ENCODE measurements around the gene PMPCB. TPM values are rescaled to one million over a fixed set of nuclear protein-coding genes. Genes with fewer than 3 reads are reported as not detected.
"Not testable (repeated sequence)": the region's sequence is repeated elsewhere in the genome, so short reads cannot be mapped to it uniquely, and the experiment has no call there.

The PMPCB gene, protein sequence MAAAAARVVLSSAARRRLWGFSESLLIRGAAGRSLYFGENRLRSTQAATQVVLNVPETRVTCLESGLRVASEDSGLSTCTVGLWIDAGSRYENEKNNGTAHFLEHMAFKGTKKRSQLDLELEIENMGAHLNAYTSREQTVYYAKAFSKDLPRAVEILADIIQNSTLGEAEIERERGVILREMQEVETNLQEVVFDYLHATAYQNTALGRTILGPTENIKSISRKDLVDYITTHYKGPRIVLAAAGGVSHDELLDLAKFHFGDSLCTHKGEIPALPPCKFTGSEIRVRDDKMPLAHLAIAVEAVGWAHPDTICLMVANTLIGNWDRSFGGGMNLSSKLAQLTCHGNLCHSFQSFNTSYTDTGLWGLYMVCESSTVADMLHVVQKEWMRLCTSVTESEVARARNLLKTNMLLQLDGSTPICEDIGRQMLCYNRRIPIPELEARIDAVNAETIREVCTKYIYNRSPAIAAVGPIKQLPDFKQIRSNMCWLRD
- total RNA-seq (10 to 100 TPM; 65.2 to 69.5 TPM), polyA plus RNA-seq (ENCODE audit: insufficient read length in 2 of 2) (10 to 100 TPM; 72.5 to 73.4 TPM)
- long read RNA-seq, donor 1, transcript PMPCB-201 (13 exons, 2,472 nt) = major isoform, 12 of 156 reads
- long read RNA-seq, donor 1, partial matches to known transcripts = 130 of 156 reads
- long read RNA-seq, donor 1, other reads (novel, unspliced or antisense) = 8 of 156 reads
- long read RNA-seq, donor 2, transcript PMPCB-201 (13 exons, 2,472 nt) = major isoform, 9 of 23 reads
- long read RNA-seq, donor 2, partial matches to known transcripts = 14 of 23 reads
- long read RNA-seq, donor 2, other reads (novel, unspliced or antisense) = 0 of 23 reads
- long read RNA-seq, donor 3, transcript PMPCB-201 (13 exons, 2,472 nt) = major isoform, 9 of 20 reads
- long read RNA-seq, donor 3, partial matches to known transcripts = 9 of 20 reads
- long read RNA-seq, donor 3, other reads (novel, unspliced or antisense) = 0 of 20 reads
- long read RNA-seq, donor 4, transcript PMPCB-201 (13 exons, 2,472 nt) = major isoform, 15 of 286 reads
- long read RNA-seq, donor 4, partial matches to known transcripts = 220 of 286 reads
- long read RNA-seq, donor 4, other reads (novel, unspliced or antisense) = 45 of 286 reads

DNA sequence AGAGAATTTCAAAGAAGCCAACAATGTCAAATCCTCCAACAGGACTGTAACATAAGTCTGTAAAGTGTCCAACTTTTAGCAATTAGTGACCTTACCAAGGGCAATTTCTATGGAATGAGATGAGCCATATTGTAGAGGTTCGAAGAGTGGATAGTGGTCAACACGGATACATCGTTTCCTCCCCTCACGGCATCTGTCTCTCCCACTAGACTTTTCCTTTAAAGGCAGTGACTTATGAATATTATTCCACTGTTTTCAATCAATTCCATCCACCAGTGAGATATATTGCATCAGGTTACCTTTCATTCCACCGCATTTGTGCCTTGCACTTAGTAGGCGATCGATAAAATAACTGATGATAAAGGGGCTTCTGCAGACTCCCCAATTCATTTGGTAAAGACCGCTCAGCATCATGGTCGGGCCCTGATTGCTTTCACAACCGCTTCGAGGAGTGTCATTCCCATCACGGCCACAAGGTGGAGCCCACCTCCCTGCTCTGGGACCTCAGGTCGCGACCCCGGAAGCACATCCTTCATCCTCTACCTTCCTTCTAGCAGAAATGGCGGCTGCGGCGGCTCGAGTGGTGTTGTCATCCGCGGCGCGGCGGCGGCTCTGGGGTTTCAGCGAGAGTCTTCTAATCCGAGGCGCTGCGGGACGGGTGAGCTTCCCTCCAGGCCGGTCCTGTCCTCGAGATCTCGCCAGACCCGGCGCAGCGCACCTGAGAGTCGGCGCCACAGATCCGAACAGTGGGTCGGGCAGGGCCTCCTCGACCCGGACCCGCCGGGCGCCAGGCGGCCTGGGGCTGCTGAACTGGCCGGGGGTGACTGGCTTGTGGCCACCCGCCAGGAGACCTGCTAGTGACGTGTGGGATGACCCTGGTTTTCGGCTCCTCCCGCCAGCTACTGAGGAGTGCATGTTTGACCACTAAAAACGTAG, at the start of gene PMPCB:
TSS of gene PMPCB (plus strand) at position 535 of the 936 bp plus-strand sequence. CDS start at position 560, 25 bp downstream.
- Histone ChIP-seq H3K27me3 (ENCODE audit: control insufficient read depth, insufficient read depth, low read length) (no peaks in the 10 kb centered on the region), H3K4me1 (ENCODE audit: control insufficient read depth, insufficient read depth, low read length) (no peaks in the 10 kb centered on the region), H3K4me3 (ENCODE audit: low read depth, low read length) (peak within 1 kb of the TSS; percentile 94), H3K27ac (ENCODE audit: low read depth, low read length) (peak within 1 kb of the TSS; percentile 70), H3K36me3 (ENCODE audit: control insufficient read depth, insufficient read depth, low read length) (peaks cover 9% of the 10 kb centered on the region), H3K9me3 (ENCODE audit: control insufficient read depth, insufficient read depth, low read length) (no peaks in the 10 kb centered on the region)
- under 1% methylated on average over 47 of the region's 52 CpGs for whole genome bisulfite sequencing (ENCODE audit: insufficient coverage)
- DNase-seq (ENCODE audit: low read depth in 4 of 6, low spot score in 6 of 6) = peak; percentile 85 to 99 (median 92)

DNA sequence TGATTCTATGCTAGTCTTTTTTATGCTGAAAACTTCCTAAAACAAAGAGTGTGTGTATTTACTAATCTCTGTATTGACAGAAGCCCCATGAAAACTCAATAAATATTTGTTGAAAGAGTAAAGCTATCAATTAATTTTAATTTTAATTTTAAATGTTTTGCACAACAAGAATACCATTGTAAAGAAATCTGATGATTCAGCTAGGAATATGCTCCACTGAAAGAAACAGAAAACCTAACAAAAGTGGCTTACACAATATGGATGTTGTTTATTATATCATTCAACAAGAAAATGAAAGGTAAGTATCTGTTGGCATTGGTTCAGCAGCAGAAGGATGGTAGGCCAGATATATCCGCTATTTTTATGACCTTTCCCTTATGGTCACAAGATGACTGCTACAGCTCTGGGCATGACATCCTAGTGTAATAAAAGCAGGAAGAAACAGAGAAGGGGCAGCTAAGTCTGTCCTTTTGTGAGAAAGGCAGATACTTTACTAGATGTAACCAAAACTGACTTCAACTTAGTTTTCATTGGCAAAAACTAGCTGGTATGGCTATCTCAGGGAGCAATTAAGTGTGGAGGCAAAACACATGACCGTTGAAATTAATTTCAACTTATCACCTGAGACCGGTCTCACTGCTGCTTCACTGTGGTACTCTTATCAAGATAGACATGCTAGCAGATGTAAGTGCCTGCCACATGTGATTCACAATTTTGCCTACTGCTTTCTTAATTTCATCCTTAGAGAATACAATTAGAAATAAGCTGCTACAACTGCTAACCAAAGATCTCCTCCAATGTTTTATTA, 43.3 kb upstream of the PMPCB start:
- WGBS (ENCODE audit: insufficient coverage) = 46% methylated on average over 2 of the region's 3 CpGs
- DNase-seq (ENCODE audit: low read depth in 4 of 6, low spot score in 6 of 6) = peak in 1 of 6 donors; percentile 7
- H3K36me3 ChIP-seq (ENCODE audit: control insufficient read depth, insufficient read depth, low read length); H3K9me3 ChIP-seq (ENCODE audit: control insufficient read depth, insufficient read depth, low read length); H3K27me3 ChIP-seq (ENCODE audit: control insufficient read depth, insufficient read depth, low read length); H3K4me3 ChIP-seq (ENCODE audit: low read depth, low read length); H3K4me1 ChIP-seq (ENCODE audit: control insufficient read depth, insufficient read depth, low read length); H3K27ac ChIP-seq (ENCODE audit: low read depth, low read length): not testable (repeated sequence)

DNA sequence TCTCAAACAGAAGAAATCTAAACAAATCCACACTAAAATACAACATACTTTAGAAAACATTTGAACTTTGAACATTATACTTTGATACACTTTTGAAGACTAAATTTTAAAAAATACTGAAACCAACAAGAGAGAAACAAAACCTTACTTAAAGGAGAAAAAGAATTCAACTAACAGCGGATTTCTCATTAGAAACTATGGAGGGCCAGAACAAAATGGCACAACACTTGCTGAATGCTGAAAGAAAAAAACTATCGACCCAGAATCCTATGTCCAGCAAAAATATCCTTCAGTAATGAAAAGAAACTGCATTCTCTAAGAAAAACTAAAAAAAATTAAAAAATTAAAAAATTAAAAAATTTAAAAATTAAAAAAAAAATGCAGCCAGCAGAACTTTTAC, 33.2 kb upstream of the PMPCB start:
- not testable (repeated sequence) for H3K4me1 ChIP-seq (ENCODE audit: control insufficient read depth, insufficient read depth, low read length); H3K36me3 ChIP-seq (ENCODE audit: control insufficient read depth, insufficient read depth, low read length); H3K27me3 ChIP-seq (ENCODE audit: control insufficient read depth, insufficient read depth, low read length); DNase-seq (ENCODE audit: low read depth in 4 of 6, low spot score in 6 of 6); H3K27ac ChIP-seq (ENCODE audit: low read depth, low read length); H3K9me3 ChIP-seq (ENCODE audit: control insufficient read depth, insufficient read depth, low read length); H3K4me3 ChIP-seq (ENCODE audit: low read depth, low read length)
- no CpG with 5 or more reads among the region's 2 CpGs for WGBS (ENCODE audit: insufficient coverage)

DNA sequence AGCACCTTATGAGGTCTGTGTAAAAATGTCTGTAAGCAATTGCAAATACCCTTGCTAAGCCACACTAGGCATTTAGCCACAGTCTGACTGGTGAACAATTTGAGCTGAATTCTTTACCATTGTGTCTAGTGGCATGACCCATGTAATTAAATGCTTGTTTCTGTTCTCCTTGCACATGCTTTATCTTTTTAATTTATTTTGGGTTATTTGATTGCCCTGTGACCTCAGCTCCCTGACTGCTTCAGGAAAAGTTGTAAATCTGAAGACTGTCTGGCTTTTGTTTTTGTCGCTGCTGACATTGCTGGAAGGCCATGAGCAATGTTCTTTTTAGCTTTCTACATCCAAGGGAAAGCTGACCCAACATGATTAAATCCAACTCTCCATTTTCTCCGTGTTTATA, 31.0 kb upstream of the PMPCB start:
- H3K4me3 ChIP-seq (ENCODE audit: low read depth, low read length); H3K36me3 ChIP-seq (ENCODE audit: control insufficient read depth, insufficient read depth, low read length); H3K4me1 ChIP-seq (ENCODE audit: control insufficient read depth, insufficient read depth, low read length); H3K27me3 ChIP-seq (ENCODE audit: control insufficient read depth, insufficient read depth, low read length); DNase-seq (ENCODE audit: low read depth in 4 of 6, low spot score in 6 of 6); H3K9me3 ChIP-seq (ENCODE audit: control insufficient read depth, insufficient read depth, low read length); H3K27ac ChIP-seq (ENCODE audit: low read depth, low read length): not testable (repeated sequence)
- no CpG with 5 or more reads among the region's 2 CpGs for WGBS (ENCODE audit: insufficient coverage)

DNA sequence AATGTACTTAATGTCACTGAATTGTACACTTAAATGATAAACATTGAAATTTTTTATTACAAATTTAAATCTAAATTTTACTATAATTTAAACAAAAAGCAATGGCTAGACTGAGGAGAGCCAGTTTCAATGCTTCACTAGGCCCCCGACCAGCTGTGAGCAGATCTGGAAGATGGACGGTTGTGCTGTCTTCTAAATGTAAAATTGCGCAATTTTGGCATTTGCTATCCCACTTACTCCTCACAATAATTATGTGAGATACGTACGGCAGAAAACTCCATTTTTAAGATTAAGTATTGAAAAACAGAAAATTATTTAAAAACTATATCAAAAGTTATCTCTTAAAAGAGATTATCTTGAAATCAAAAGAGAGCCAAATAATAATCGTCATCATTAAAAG, 23.9 kb upstream of the PMPCB start:
- H3K4me1 ChIP-seq (ENCODE audit: control insufficient read depth, insufficient read depth, low read length); H3K9me3 ChIP-seq (ENCODE audit: control insufficient read depth, insufficient read depth, low read length); H3K27ac ChIP-seq (ENCODE audit: low read depth, low read length); H3K27me3 ChIP-seq (ENCODE audit: control insufficient read depth, insufficient read depth, low read length); DNase-seq (ENCODE audit: low read depth in 4 of 6, low spot score in 6 of 6); H3K4me3 ChIP-seq (ENCODE audit: low read depth, low read length): not testable (repeated sequence)
- WGBS (ENCODE audit: insufficient coverage) = no CpG with 5 or more reads among the region's 6 CpGs
- peaks cover 11% of the 10 kb centered on the region for H3K36me3 ChIP-seq (ENCODE audit: control insufficient read depth, insufficient read depth, low read length)

DNA sequence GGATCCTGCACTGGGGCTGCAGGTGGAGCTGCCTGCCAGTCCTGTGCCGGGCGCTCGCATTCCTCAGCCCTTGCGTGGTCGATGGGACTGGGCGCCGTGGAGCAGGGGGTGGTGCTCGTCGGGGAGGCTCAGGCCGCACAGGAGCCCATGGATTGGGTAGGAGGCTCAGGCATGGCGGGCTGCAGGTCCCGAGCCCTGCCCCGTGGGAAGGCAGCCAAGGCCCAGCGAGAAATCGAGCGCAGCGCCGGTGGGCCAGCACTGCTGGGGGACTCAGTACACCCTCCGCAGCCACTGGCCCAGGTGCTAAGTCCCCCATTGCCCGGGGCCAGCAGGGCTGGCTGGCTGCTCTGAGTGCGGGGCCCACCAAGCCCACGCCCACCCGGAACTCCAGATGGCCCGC, 22.4 kb upstream of the PMPCB start:
- not testable (repeated sequence) for H3K27ac ChIP-seq (ENCODE audit: low read depth, low read length); DNase-seq (ENCODE audit: low read depth in 4 of 6, low spot score in 6 of 6); H3K4me1 ChIP-seq (ENCODE audit: control insufficient read depth, insufficient read depth, low read length); H3K9me3 ChIP-seq (ENCODE audit: control insufficient read depth, insufficient read depth, low read length); H3K27me3 ChIP-seq (ENCODE audit: control insufficient read depth, insufficient read depth, low read length); H3K4me3 ChIP-seq (ENCODE audit: low read depth, low read length)
- peaks cover 11% of the 10 kb centered on the region for H3K36me3 ChIP-seq (ENCODE audit: control insufficient read depth, insufficient read depth, low read length)
- WGBS (ENCODE audit: insufficient coverage) = 97% methylated on average over 15 of the region's 24 CpGs

DNA sequence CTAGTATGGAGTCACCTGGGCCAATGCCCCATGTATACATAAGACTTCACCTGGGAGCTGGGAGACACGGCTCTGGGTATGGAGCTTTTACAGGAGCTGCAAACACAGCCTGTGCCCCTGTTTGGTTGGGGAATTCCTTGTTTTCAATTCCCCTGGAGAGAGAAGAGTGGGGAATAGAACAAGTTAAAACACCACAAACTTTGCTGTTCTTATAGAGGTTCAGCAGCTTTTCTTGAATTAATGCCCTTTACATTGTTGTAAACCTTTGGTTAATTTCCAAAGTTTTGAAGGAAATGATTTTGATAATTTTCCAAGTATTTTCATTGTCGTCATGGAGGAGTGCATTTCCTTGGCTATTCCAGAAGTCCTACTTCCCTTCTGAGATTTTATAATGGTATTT, 19.0 kb upstream of the PMPCB start:
- not testable (repeated sequence) for H3K27ac ChIP-seq (ENCODE audit: low read depth, low read length); H3K4me1 ChIP-seq (ENCODE audit: control insufficient read depth, insufficient read depth, low read length); H3K9me3 ChIP-seq (ENCODE audit: control insufficient read depth, insufficient read depth, low read length); H3K27me3 ChIP-seq (ENCODE audit: control insufficient read depth, insufficient read depth, low read length); H3K4me3 ChIP-seq (ENCODE audit: low read depth, low read length); DNase-seq (ENCODE audit: low read depth in 4 of 6, low spot score in 6 of 6)
- peaks cover 11% of the 10 kb centered on the region for H3K36me3 ChIP-seq (ENCODE audit: control insufficient read depth, insufficient read depth, low read length)
- WGBS (ENCODE audit: insufficient coverage) = no CpG with 5 or more reads among the region's 2 CpGs

DNA sequence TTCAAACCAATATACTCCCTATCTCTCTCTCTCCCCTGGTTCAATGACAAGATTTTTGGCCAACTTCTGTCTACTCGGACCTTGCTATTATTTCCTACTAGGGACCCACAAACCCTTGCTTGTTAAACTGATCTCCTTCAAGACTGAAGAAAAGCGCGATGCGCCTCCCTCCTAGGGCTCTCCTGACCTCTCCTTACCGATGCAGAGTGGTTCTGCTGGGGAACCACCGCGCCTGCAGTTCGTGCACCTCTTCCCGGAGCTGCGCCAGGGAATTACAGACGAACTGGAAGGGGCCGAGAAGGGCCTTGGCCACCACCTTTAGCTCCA, 17.6 kb upstream of the PMPCB start:
- not testable (repeated sequence) for H3K36me3 ChIP-seq (ENCODE audit: control insufficient read depth, insufficient read depth, low read length); H3K4me1 ChIP-seq (ENCODE audit: control insufficient read depth, insufficient read depth, low read length); H3K9me3 ChIP-seq (ENCODE audit: control insufficient read depth, insufficient read depth, low read length); H3K27me3 ChIP-seq (ENCODE audit: control insufficient read depth, insufficient read depth, low read length)
- WGBS (ENCODE audit: insufficient coverage) = 0% methylated on average over 12 of the region's 12 CpGs
- peak overlapping the region; percentile 77 for H3K4me3 ChIP-seq (ENCODE audit: low read depth, low read length)
- H3K27ac ChIP-seq (ENCODE audit: low read depth, low read length) = peak overlapping the region; percentile 25
- DNase-seq (ENCODE audit: low read depth in 4 of 6, low spot score in 6 of 6) = peak in 2 of 6 donors; percentile 7 to 63
